Islet of Langerhans (tissue), 1 donor: ENCODE data around the gene RALGPS2.

Experiments used
- FAIRE-seq: peaks from one replicate; lab custom pipeline; 2011; peaks lifted over from hg19 to GRCh38; lab: Jason Lieb, UNC

Gene RALGPS2

DNA sequence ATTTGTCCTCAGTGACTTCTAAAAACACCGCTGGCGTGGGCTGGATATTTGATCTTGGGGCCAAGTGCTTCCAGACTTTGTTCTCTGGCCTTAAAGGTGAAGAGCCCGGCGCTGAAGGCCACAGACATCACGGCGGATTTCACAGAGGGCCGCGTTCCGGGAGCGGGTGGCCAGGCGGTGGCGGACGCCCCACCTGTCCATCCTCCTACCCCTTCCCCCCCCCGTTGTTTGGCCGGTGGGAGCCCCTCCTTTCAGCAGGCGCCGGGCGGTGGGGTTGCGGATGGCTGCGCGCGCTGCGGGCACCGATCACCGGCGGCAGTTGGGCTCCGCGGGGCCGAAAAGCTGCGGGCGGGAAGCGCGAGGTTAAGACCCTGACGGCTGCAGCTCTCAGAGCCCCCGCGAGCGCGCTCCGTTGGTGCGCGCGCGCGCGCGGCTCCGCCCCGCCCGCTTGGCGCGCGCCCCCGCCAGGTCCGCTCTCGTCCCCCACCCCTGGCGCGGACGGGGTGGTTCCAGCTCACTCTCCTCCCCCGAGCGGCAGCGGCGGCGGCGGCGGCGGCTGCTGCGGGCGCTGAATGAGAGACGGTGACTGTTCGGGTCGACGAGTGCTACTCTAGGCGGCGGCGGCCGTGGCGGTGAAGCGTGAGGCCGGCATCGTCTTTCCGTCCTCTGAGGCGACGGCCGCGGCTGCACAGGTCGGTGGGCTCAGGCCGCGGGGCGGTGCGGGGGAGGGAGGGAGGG, at the start of gene RALGPS2:
Gene RALGPS2, plus strand, starts transcription at position 517 of the 738 bp plus-strand sequence. CDS start 51,521 bp downstream, outside the sequence.
- no peak for FAIRE-seq

- FAIRE-seq, result no peak
These were observed 45.8 kb upstream of the RALGPS2 start for GRCh38 chr1:178679237-178679636.

- no peak for FAIRE-seq
These were observed 42.6 kb upstream of the RALGPS2 start for GRCh38 chr1:178682429-178682828.

DNA sequence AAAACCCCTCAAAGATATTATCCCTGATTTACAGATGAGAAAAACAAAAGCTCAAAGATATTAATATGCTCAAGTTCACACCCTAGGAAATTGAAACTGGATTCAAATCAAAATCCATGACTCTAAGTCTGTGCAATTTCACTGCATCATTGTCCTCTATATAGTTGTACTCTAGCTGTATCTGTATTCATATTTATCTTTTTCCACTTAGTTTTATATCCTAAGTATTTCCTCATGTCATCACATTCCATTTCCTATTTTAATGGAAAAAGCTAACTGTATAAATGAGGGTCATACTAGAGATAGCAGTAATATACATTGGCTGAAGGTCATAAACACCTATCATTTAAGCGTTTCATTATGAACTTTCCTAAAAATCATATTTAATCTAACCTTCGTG, 42.2 kb upstream of the RALGPS2 start:
- no peak for FAIRE-seq

DNA sequence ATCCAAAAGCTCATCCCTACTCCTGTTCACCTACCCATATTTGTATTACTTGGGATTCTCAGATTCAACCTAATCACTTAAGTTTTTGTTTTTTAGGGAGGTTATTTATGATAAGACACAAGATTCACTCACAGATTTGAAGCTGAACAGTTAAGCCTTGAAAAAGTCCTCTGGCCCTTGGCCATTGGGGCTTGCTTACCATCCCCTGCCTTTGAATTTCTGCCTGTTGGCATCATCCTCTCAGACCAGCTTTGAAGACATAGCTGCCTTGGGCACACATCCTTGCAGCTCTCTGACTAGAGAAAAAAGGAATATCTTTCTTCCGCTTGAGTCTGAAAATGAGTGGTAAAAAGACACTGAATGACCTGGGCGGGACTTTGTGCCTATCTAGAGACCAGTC, 41.8 kb upstream of the RALGPS2 start:
- FAIRE-seq, result no peak

- no peak for FAIRE-seq
These were observed 40.9 kb upstream of the RALGPS2 start for GRCh38 chr1:178684111-178684510.

DNA sequence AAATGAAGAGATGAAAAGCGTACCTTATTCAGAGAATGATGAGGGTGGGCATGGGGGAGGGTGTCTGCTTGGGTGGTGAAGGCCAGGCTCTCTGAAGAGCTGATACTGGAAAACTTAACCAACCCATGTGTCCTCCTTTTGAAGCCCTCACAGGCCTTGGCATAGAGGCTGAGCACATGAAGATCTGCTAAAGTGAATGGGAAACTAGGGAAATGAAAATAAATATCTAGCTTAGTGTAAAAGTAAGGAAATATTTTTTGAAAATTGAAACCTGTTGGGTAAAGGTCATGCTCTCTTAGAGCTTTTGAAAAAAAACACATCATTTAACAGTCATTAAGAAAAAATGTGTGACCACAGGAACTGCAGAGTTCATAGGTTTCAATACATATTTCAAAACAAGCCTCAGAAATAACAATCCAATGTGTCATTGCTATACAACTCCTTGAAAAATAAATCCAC, 40.5 kb upstream of the RALGPS2 start:
- no peak for FAIRE-seq

DNA sequence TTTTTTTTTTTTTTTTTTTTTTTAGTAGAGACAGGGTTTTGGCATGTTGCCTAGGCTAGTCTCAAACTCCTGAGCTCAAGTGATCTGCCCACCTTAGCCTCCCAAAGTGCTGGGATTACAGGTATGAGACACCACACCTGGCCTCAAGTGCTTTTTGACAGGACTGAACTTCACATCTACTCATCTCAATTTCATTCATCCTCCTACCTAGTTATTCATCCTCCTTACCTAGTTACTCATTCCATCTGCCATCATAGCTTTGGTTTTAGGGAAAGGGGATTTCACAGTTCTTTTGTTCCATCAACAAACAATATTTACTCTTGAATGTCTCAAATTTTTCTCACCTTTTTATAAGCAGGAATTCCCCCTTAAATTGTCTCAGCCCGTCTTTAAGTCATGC, 38.6 kb upstream of the RALGPS2 start:
- no peak for FAIRE-seq

GRCh38 chr1:178688244-178688643, 36.8 kb upstream of the RALGPS2 start:
- no peak for FAIRE-seq

DNA sequence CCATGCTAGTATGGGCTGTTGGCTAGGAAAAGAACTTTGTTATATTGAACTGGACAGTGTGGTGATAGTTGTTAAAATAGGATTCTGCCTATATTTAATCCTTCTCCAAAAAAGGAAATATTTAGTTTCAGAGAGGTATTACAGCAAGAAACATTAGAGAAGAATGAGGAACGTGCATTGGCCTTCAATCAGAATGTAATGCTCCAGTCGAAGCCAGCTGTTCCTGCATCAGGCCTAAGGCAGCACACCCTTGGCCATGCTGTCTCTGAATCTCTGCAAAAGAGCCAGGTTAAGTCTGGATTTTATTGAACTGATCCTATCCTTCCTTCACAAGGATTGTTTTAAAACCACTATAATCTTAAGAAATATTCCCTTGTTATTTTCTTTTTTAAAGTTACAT, 35.3 kb upstream of the RALGPS2 start:
- FAIRE-seq, result no peak

GRCh38 chr1:178690496-178690895, 34.5 kb upstream of the RALGPS2 start:
- no peak for FAIRE-seq

GRCh38 chr1:178692564-178693327, 32.3 kb upstream of the RALGPS2 start:
- FAIRE-seq, result no peak

DNA sequence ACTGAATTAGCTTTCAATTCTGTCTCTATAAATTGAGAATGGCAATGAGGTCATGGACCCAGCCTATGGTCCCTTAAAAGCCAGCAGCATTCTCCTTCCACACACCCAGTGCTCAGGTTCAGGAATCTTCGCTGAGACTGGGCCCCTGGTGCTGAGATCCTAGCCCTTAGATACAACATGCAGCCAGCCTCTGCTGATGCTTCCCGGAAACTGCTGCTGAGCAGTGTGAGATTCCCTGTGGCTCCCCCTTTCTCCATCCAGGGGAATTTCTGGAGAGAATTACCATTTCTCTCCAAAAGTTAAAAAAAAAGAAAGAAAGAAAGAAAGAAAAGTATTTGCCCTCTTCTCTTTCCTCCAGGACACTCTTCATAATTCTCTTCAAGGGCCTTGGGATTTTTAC, 31.7 kb upstream of the RALGPS2 start:
- no peak for FAIRE-seq

DNA sequence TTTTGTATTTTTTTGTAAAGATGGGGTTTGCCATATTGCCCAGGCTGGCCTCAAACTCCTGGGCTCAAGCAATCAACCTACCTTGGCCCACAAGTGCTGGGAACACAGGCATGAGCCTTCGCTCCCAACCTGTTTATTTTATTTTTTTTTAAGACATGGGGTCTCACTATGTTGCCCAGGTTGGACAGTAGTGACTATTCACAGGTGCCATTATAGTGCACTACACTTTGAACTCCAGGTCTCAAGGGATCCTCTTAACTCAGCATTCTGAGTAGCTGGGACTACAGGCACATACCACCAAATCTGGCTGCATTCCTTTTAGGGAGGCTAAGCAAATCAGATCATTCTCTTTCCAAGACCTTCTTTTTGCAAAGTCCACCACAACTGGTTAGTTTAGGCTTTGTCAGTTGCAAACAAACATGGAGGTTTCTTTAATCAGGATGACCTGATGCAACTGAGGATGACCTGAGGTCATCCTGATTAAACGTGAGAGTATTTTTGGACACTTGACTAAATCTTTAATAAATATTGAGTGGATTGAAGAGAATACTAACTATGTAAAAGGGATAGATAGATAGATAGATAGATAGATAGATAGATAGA, 30.0 kb upstream of the RALGPS2 start:
- FAIRE-seq, result no peak

DNA sequence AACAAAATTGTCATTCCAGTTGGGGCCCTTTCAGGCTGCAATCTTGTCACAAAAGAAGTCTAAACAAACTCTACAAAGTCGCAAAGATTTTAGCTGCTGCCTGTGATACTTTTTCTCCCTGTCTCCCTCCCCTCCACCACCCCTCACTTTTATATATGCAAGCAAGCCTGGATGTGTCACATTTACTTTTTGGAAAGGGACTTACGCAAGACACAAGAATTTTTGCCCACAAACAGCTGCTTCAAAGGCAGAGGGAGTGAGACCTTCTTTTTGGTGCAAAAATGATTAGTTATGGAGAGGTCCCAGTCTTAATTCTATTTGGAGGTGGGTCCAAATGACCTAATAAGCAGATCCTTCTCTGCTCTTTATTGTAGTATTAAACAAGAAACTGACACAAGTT, 22.9 kb upstream of the RALGPS2 start:
- no peak for FAIRE-seq

DNA sequence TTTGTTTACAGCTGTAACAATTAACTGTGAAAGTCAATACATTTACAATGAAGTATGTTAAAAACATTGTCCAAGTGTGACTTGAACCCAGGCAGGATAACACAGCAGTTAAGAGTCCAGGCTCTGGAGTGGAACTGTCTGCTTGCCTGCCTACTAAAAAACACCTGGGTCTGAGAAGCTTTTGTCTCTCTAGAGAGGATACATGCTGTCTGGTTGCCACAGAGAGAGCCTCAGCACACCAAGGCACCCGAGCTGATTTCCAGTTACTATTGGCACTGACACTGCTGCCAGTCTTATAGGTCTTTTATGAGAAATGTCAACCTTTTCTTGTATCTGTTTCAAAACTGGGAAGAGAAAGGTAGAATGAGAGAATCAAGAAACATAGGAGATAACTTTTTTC, 20.2 kb upstream of the RALGPS2 start:
- no peak for FAIRE-seq

DNA sequence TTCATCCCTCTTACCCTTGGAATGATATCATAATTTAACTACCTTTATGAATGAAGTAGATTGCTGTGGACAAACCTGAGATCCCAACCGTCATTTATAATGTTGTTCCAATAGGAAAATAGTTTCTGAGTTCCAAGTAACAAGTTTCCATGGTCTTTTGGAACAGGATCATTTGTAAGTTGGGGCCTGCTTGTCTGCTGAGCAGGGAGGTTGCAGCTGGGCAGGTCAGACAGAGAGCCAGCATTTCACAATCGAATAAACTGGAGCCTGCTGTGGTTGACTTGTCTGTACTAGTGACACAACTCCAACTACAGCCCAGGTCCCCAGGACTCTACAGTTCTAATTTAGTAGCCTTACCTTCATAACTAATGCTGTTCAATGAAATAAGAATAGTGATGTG, 18.6 kb upstream of the RALGPS2 start:
- no peak for FAIRE-seq

- FAIRE-seq, result no peak
These were observed 11.8 kb upstream of the RALGPS2 start for GRCh38 chr1:178713259-178713658.

GRCh38 chr1:178714453-178714852, 10.6 kb upstream of the RALGPS2 start:
- no peak for FAIRE-seq

DNA sequence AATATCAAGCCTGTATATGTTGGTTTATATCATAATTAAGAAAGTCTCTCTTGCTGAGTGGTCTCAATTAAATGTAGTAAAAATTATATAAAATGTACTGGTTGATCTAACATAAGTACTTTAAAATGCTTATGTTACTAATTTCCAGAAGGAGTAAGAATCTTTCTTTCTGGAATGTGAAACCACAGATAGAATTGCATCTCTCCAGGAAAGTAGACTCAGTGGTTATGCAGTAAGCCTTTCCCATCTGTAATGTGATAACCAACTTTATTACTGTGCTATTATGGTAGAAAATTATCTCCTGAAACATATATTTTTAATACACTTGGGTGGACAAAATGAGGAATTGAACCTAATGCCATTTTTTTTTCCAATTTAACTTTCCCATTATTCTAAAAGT, 8.9 kb upstream of the RALGPS2 start:
- no peak for FAIRE-seq

GRCh38 chr1:178718520-178718919, 6.5 kb upstream of the RALGPS2 start:
- FAIRE-seq, result no peak

DNA sequence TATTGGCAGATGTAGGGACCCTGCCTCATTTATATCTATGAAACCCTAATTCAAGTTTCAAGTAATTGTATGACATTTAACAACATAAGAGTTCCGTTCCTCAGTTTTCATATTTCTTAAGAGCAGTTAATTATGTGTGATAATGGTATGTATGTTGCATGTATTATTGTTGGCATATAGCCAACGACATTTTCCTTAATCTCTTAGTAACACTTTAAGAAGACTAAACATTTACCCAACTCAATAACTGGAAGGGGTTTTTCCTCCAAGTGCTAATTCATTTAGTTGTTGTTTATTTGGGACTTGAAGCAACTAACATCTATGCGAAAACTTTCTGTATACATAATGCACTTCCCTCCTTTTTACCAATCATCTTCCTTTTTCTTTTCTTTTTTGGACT, 1.5 kb upstream of the RALGPS2 start:
- no peak for FAIRE-seq

- FAIRE-seq, result no peak
These were observed 692 bp upstream of the RALGPS2 start for GRCh38 chr1:178724376-178724727.
